ENCODE data around the gene ISOC2. TPM values are rescaled to one million over a fixed set of nuclear protein-coding genes. Genes with fewer than 3 reads are reported as not detected.

The ISOC2 gene
- total RNA-seq = 80.6 TPM

GRCh38 chr19:55461259-55461973 is at the start of gene ISOC2:
Gene ISOC2, minus strand, starts transcription at chr19:55461642. Its CDS starts 5,156 bp downstream, at chr19:55456486.

GRCh38 chr19:55487924-55488687 is 26.7 kb upstream of the ISOC2 start, which contains the start of gene SSC5D:
Gene SSC5D, plus strand, starts transcription at chr19:55488436. Its CDS starts 154 bp downstream, at chr19:55488590.

GRCh38 chr19:55484593-55485438 is 23.4 kb upstream of the ISOC2 start, which contains the start of gene NAT14:
Gene NAT14, plus strand, starts transcription at chr19:55485188. Its CDS starts 521 bp downstream, at chr19:55485709.

GRCh38 chr19:55476100-55476775 is 14.8 kb upstream of the ISOC2 start, which contains the start of gene ZNF628:
Gene ZNF628, plus strand, starts transcription at chr19:55476617. Its CDS starts 3,294 bp downstream, at chr19:55479911.

GRCh38 chr19:55464662-55465054 is 3.2 kb upstream of the ISOC2 start, which contains the start of gene C19orf85:
Gene C19orf85, minus strand, starts transcription at chr19:55464751. Its CDS starts 197 bp downstream, at chr19:55464554.

GRCh38 chr19:55443045-55443823 is 18.2 kb downstream of the ISOC2 start, which contains the start of gene SHISA7:
Gene SHISA7, minus strand, starts transcription at chr19:55443300. Its CDS starts 437 bp downstream, at chr19:55442863.

GRCh38 chr19:55407550-55407799 is 54.0 kb downstream of the ISOC2 start, which contains the start of gene UBE2S:
Gene UBE2S, minus strand, starts transcription at chr19:55407788. Its CDS starts 199 bp downstream, at chr19:55407589.

Other genes with a start within 250 kb of the ISOC2 start
- 1.3 TPM for gene TMEM86B, start 232.9 kb downstream of the ISOC2 start, total RNA-seq
- gene PPP6R1, start 202.6 kb downstream of the ISOC2 start, total RNA-seq = 37.1 TPM
- 28.1 TPM for gene HSPBP1, start 181.5 kb downstream of the ISOC2 start, total RNA-seq
- gene BRSK1, start 177.6 kb downstream of the ISOC2 start, total RNA-seq = 11.2 TPM
- gene TMEM150B, start 136.3 kb downstream of the ISOC2 start, total RNA-seq = 2.1 TPM
- gene KMT5C, start 121.8 kb downstream of the ISOC2 start, total RNA-seq = 22.5 TPM
- gene COX6B2, start 106.9 kb downstream of the ISOC2 start, total RNA-seq = 0.12 TPM
- gene GARIN5B, start 98.4 kb downstream of the ISOC2 start, total RNA-seq = not detected
- gene IL11, start 91.2 kb downstream of the ISOC2 start, total RNA-seq = 0.41 TPM
- gene TMEM190, start 84.8 kb downstream of the ISOC2 start, total RNA-seq = not detected
- 1.6 TPM for gene TMEM238, start 77.3 kb downstream of the ISOC2 start, total RNA-seq
- 334 TPM for gene RPL28, start 75.7 kb downstream of the ISOC2 start, total RNA-seq
- gene UBE2S, start 53.9 kb downstream of the ISOC2 start, total RNA-seq = 21.2 TPM
- 0.12 TPM for gene SHISA7, start 18.3 kb downstream of the ISOC2 start, total RNA-seq
- gene C19orf85, start 3.1 kb upstream of the ISOC2 start, total RNA-seq = not detected
- 5.6 TPM for gene ZNF628, start 15.0 kb upstream of the ISOC2 start, total RNA-seq
- 19.6 TPM for gene NAT14, start 23.5 kb upstream of the ISOC2 start, total RNA-seq
- gene SSC5D, start 26.8 kb upstream of the ISOC2 start, total RNA-seq = 5.3 TPM
- 0.35 TPM for gene SBK2, start 75.5 kb upstream of the ISOC2 start, total RNA-seq
- gene SBK3, start 83.9 kb upstream of the ISOC2 start, total RNA-seq = not detected
- gene ZNF579, start 119.2 kb upstream of the ISOC2 start, total RNA-seq = 10.0 TPM
- gene FIZ1, start 137.9 kb upstream of the ISOC2 start, total RNA-seq = 9.2 TPM
- gene ZNF524, start 138.6 kb upstream of the ISOC2 start, total RNA-seq = 13.3 TPM
- gene ZNF865, start 144.0 kb upstream of the ISOC2 start, total RNA-seq = 10.3 TPM
- 14.7 TPM for gene ZNF784, start 162.9 kb upstream of the ISOC2 start, total RNA-seq
- gene ZNF580, start 179.4 kb upstream of the ISOC2 start, total RNA-seq = 18.8 TPM
- 26.9 TPM for gene ZNF581, start 182.0 kb upstream of the ISOC2 start, total RNA-seq
- 12.3 TPM for gene CCDC106, start 186.6 kb upstream of the ISOC2 start, total RNA-seq
- gene U2AF2, start 193.4 kb upstream of the ISOC2 start, total RNA-seq = 150 TPM
- 110 TPM for gene EPN1, start 213.6 kb upstream of the ISOC2 start, total RNA-seq